NCI-H2081 treated with DMSO at 0.1 percent for 48 hours (cell line): ENCODE measurements around the gene STK25.
"Not testable (repeated sequence)": the region's sequence is repeated elsewhere in the genome, so short reads cannot be mapped to it uniquely, and the experiment has no call there.

ENCODE experiments used
- DNase-seq: peaks from one replicate; lab custom pipeline; 2025; lab: John Stamatoyannopoulos, UW

The STK25 gene

GRCh38 chr2:241463276-241464135 lies 44.9 kb downstream of the STK25 start:
- no peak for DNase-seq

- no peak for DNase-seq
These were observed 46.4 kb downstream of the STK25 start for GRCh38 chr2:241461693-241462677.

GRCh38 chr2:241460631-241461030 lies 47.8 kb downstream of the STK25 start:
- no peak for DNase-seq

GRCh38 chr2:241459520-241459919 lies 48.9 kb downstream of the STK25 start:
- no peak for DNase-seq

GRCh38 chr2:241458687-241459086 lies 49.7 kb downstream of the STK25 start:
- DNase-seq, result no peak

GRCh38 chr2:241456546-241456945 lies 51.8 kb downstream of the STK25 start:
- DNase-seq, result no peak

- DNase-seq, result no peak
These were observed 53.4 kb downstream of the STK25 start for GRCh38 chr2:241454837-241455485.

- DNase-seq, result not testable (repeated sequence)
These were observed 54.5 kb downstream of the STK25 start for GRCh38 chr2:241453919-241454318.

GRCh38 chr2:241451840-241452506 lies 56.4 kb downstream of the STK25 start:
- DNase-seq, result no peak

GRCh38 chr2:241450092-241450491 lies 58.3 kb downstream of the STK25 start:
- not testable (repeated sequence) for DNase-seq

- DNase-seq, result no peak
These were observed 63.0 kb downstream of the STK25 start for GRCh38 chr2:241445426-241445825.

GRCh38 chr2:241443486-241444223 lies 64.7 kb downstream of the STK25 start:
- DNase-seq, result no peak
